KOPT-K1 (cell line): ENCODE data around the gene ABHD4.

Source experiments
- H3K27ac ChIP-seq: fragments of 200-600 bp; sonication (generic); 2 replicates; pipeline ENCODE4 v1.5.1; 2016; ENCODE audit warnings: antibody characterized with exemption, mild to moderate bottlenecking, low read depth, low read length; ENCODE audit not compliant: poor library complexity, severe bottlenecking
- H3K36me3 ChIP-seq: fragments of 200-600 bp; sonication (generic); 2 replicates; pipeline ENCODE4 v1.5.1; 2017; ENCODE audit warnings: antibody characterized with exemption, mild to moderate bottlenecking, low read length, moderate library complexity; ENCODE audit not compliant: insufficient read depth
- H3K9me3 ChIP-seq: fragments of 200-600 bp; sonication (generic); 2 replicates; pipeline ENCODE4 v1.5.1; 2017; ENCODE audit warnings: antibody characterized with exemption, low read length, mild to moderate bottlenecking; ENCODE audit not compliant: insufficient read depth, poor library complexity, severe bottlenecking

Gene ABHD4

DNA sequence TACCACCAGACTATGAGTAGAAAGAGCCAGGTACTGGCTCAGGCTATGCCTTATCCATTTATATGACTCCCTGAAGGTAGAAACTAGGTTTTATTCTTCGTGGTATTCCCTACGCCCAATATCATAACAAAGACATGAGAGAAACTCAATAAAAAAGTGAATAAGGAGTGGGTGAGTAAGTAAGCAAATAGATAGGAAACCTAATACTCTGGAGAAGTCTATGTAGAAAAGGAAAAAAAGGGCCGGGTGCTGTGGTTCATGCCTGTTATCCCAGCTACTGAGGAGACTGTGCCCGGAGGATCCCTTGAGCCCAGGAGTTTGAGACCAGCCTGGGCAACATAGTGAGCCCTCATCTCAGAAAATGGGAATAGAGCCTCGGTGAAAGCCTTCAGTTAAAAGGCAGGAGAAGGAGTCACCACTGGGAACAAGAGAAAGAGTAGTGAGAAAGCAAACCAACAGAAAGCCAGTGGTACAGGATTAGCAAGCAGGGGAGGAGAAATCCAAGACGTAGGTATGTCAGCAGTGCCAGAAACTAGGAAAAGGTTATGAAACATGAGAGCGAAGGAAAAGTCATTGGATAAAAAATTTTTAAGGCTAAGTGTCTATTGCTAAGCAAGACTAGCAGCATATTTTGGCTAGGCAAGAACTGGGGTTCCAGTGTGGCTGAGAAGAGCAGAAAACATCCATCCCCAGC lies 52.1 kb downstream of the ABHD4 start:
- H3K9me3 ChIP-seq, result no peaks in the 10 kb centered on the region
- no peaks in the 10 kb centered on the region for H3K36me3 ChIP-seq
- no peak overlapping the region for H3K27ac ChIP-seq

DNA sequence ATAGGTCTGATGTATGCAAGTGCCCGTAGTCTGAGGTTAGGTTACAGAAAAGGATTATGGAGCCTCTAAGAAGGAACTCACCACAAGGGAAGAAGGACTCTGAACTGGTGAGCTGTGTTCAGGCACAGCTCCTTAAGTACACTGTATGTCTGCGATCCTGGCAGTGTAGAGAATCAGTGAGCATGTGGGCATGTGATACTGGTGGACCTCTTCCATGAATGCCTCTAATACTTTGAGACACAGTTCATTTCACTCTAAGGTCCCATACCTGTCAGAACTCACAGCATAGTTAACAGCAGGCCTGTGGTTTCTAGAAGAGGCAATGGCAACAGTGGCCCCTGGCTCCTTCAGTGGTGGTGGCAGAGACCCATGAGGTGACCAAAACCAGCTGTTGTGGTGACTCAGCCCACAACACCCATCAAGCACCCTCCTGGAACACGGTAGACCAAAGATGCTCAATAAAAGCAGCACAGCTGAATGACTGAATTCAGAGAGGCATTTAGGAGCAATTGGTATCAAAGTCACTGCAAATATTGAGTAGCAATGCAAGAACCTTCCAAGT lies 52.9 kb downstream of the ABHD4 start:
- no peak overlapping the region for H3K27ac ChIP-seq
- no peaks in the 10 kb centered on the region for H3K9me3 ChIP-seq
- no peaks in the 10 kb centered on the region for H3K36me3 ChIP-seq

DNA sequence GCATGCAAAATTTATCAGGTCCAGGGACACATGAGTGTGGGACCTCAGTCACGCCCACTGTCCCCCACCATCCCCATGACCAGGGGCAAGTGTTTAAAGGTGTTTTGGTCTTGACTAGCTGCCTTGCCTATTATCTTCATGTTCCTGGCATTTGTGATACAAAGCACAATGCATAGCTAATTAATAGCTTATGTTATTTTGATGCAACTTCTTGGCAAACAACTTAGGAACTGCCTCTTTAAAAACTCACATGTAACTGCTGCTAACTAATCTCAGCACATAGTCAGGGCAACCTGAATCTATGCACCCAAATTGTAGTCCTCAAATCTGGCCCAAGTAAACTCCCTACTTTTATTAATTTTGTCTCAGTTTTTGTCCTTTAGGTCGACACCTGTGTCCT lies 53.5 kb downstream of the ABHD4 start:
- no peaks in the 10 kb centered on the region for H3K36me3 ChIP-seq
- no peaks in the 10 kb centered on the region for H3K9me3 ChIP-seq
- H3K27ac ChIP-seq, result no peak overlapping the region

DNA sequence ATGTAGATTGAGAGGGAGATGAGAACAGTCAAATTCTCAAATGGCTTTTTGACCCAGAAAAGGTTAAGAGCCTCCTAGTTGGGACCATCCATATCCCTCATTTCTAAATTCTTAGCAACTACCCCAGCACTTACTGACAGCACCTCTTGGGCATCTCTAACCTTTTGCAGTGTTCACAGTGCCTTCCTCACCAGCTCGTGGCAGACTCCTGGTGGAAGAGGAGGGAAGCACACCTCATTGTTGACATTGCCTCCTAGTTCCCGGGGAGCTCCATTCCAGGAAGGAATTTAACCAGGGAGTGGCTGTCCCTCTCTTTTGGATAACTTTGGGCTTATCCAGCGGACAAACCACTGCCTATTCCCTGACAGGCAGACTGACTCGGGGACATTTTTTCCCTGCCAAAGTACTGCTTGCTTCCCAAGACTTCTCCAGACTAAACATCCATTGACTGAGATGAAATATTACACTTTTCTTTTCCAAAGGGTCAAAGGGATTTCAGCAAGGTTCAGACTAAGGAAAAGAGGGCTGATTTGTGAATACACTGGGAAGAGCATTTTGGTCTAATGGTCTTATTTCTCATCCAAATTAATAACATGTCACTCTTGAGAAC lies 55.0 kb downstream of the ABHD4 start:
- Histone ChIP-seq H3K9me3 (no peaks in the 10 kb centered on the region), H3K36me3 (no peaks in the 10 kb centered on the region), H3K27ac (no peak overlapping the region)

DNA sequence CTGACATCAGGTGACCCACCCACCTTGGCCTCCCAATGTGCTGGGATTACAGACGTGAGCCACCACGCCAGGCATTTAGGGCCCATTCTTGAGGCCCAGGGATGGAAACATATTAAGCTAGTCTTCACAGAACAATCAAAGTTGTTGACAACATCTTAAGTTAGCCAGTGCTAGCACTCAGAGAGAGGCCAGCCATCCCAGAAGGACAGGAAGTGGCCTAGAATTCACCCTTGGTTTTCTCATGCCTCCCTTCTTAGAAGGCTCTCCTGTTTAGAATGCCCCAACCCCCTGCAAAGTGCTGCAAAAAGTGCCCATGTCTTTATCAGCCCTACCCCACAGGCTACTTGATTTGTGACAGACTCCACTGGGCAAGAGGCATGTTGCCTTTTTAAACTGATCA lies 58.1 kb downstream of the ABHD4 start:
- H3K36me3 ChIP-seq, result no peaks in the 10 kb centered on the region
- no peak overlapping the region for H3K27ac ChIP-seq
- H3K9me3 ChIP-seq, result no peaks in the 10 kb centered on the region

DNA sequence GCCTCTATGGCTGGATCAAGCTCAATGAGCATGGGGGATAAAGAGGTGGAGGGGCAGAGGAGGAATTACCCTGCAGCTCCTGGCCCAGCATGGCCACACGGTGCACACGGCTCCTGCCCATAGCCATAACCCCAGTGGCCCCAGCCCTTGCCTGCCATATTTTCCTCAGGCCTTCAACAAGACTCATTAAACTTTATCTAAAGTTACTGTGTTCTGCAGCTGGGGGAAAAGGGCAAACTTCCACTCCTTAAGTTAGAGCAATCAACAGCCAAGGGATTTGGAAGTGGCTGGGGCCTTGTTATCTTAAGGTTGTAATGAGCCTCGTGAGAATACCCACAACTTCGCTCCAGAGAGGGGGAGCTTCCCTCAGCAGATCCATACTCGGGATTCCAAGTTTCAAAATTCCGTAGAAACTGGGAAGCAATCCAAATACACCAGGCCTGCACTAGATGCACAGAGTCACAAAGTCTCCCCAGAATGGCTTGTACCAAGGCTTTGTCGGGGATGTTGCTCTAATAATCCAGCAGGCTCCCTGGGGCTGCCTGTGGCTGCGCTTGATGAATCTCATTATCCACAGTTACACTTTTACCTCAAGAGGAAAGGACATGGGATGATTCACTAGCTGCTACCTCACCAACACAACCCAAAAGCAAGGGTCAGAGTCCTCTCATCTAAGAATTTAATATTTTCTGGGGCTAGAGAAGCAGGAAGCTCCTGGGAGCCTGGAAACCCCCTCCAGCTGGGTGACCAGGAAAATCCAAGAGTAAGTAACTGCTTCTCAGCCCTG lies 59.0 kb downstream of the ABHD4 start:
- Histone ChIP-seq H3K36me3 (no peaks in the 10 kb centered on the region), H3K9me3 (no peaks in the 10 kb centered on the region), H3K27ac (no peak overlapping the region)

DNA sequence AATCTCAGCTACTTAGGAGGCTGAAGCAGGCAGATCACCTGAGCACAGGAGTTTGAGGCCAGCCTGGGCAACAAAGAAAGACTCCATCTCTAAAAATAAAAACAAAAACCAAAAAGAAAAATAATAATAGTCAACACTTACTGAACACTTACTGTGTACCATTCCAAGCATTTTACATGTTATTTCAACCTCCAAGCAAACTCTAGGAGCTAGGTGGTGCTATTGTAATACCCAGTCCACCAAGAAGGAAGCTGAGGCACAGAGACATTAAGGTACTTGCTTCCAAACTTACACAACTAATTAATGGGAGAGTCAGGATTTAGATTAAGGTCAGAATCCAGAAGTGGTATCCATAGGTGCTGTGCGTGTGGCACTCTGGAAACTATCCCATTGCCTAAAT lies 59.8 kb downstream of the ABHD4 start:
- H3K27ac ChIP-seq, result no peak overlapping the region
- no peaks in the 10 kb centered on the region for H3K36me3 ChIP-seq
- H3K9me3 ChIP-seq, result no peaks in the 10 kb centered on the region

DNA sequence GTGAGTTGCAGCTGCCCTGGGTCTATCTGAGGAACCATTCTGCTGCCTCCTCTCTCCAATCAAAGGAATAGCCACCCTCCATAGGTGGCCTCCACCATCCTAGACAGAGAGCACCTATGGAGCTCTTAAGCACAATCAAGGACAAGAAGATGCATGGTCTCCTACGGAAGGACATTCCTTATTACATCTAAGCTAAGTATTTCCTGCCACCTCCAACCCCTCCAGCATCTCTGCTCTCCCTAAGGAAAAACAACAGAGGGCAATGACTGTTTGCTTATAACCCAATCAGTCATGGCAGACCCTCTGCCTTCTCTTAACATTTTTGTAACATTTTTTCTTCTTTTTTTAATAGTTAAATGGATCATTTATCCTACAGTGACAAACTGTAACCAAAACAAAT lies 60.8 kb downstream of the ABHD4 start:
- Histone ChIP-seq H3K27ac (no peak overlapping the region), H3K36me3 (no peaks in the 10 kb centered on the region), H3K9me3 (no peaks in the 10 kb centered on the region)

DNA sequence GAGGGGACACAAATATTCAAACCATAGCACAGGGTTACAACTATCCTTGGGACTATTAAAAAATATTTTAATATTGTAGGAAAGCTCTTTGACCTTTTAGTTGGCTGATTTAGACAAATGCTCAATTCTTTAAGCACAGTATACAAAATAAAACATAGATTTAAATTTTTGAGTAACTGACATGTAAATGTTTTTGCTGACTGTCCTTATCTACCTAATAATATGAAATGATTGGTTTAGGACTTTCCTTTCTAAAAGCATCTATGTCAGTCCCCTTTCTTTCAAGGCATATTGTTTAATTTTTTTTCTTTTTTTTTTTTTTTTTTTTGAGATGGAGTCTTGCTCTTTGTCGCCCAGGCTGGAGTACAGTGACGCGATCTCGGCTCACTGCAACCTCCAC lies 62.6 kb downstream of the ABHD4 start:
- no peaks in the 10 kb centered on the region for H3K9me3 ChIP-seq
- H3K36me3 ChIP-seq, result no peaks in the 10 kb centered on the region
- H3K27ac ChIP-seq, result no peak overlapping the region
